ENCODE data around the gene KDM8.

The KDM8 gene

DNA sequence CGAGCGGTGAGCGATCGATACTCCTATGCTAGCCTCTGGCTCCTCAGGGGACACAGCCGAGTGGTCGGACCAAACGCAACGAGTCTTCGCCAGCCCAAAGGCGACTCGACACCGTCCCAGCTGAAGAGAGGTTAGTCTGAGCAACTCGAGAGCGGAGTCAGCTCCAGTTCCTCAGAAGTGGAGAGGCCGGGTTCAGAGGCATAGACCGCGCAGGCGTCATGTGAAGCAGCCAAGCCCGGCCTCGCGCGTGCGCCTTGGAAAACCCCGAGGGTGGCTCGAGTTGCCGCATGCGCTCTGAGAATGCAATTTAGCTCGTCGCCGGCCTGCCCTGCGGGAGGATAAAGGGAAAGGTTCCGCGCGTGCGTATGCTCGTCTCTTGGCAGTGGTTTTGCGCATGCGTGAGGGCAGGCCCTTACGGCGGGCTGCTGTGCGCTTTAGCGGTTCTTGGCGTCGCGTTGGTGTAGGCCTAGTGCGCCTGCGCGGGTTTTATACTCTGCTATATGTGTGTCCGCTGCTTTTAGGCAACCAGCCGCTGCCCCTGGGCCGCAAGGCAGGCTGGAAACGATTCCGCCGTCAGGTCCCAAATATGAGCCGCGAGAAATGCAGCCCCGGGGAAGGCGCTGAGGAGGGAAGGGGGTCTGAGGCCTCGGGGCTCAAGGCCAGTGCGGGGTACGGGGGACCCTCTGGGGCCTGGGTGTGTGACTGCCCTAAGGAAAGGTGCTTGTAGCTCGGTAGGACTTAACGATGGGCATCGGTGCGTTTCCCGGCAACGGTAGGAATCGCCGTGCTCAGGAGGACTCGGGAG lies at the start of gene KDM8:
KDM8 (plus strand) TSS at position 20 of the 805 bp plus-strand sequence. CDS start 6,598 bp downstream, outside the sequence.
- DNase-seq (ENCODE audit: insufficient read length, low spot score) (peak; percentile 87), FAIRE-seq (no peak)
- TF ChIP-seq, protein P1, sequence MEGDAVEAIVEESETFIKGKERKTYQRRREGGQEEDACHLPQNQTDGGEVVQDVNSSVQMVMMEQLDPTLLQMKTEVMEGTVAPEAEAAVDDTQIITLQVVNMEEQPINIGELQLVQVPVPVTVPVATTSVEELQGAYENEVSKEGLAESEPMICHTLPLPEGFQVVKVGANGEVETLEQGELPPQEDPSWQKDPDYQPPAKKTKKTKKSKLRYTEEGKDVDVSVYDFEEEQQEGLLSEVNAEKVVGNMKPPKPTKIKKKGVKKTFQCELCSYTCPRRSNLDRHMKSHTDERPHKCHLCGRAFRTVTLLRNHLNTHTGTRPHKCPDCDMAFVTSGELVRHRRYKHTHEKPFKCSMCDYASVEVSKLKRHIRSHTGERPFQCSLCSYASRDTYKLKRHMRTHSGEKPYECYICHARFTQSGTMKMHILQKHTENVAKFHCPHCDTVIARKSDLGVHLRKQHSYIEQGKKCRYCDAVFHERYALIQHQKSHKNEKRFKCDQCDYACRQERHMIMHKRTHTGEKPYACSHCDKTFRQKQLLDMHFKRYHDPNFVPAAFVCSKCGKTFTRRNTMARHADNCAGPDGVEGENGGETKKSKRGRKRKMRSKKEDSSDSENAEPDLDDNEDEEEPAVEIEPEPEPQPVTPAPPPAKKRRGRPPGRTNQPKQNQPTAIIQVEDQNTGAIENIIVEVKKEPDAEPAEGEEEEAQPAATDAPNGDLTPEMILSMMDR (IDR thresholded peaks at IDR 0.05; ENCODE audit: insufficient read depth, missing control alignments), result no peak

DNA sequence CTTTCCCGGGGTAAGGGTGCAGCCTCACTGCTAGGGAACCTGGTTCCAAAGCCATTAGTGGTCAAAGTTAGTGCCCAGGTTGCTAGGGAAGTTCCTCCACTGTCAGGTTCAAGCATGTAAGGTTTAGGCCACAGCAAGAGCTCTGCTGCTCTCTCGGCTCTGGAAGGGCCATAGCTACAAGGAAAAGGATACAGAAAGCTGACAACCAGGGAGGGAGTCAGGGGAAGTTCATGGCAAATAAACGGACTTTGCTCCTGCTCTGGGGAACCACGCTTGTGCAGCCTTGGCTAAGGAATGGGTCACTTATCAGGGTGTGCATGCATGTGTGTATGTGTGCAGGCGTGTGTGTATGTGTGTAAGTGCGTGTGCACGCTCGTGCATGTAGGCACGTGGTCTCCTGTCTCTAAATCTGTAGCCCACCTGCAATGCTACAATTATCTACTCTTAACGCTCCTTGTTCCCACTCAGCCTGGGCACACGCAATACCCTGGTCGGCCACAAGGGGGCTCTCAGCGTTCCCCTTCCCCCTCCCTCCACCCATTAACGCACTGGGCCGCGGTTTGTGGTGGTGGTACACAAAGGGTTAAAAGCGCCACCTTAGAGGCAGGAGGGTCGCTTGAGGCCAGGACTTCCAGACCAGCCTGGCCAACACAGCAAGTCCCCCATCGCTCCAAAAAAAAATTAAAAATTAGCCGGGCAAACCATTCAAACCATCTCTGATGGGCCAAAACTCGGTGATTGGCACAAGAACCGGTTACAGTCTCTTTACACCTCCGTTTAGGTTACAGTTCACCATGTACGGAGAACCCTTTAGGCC lies 48.4 kb upstream of the KDM8 start:
- TF ChIP-seq, protein P1 (IDR thresholded peaks at IDR 0.05; ENCODE audit: insufficient read depth, missing control alignments), result peak; percentile 71
- DNase-seq (ENCODE audit: insufficient read length, low spot score), result no peak
- FAIRE-seq, result no peak

DNA sequence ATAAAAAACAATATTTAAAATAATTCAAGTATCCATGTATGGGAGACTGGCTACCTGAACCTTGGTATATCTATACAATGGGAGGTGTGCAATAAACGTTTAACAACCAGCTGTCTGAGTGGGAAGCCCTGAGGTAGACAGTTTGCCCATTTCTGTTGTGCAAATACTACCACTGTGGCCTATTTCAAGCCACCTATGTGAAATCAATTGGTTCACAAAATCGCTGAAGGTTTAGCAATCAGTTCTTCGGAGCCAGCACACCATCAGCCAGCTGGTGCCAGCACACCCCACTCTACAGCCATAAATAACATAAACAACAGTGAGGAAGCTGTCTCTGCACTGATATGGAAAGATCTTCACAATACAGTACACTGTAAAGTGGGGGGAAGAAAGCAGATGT lies 46.7 kb upstream of the KDM8 start:
- no peak for FAIRE-seq
- DNase-seq (ENCODE audit: insufficient read length, low spot score), result no peak
- TF ChIP-seq, protein P1 (IDR thresholded peaks at IDR 0.05; ENCODE audit: insufficient read depth, missing control alignments), result no peak

DNA sequence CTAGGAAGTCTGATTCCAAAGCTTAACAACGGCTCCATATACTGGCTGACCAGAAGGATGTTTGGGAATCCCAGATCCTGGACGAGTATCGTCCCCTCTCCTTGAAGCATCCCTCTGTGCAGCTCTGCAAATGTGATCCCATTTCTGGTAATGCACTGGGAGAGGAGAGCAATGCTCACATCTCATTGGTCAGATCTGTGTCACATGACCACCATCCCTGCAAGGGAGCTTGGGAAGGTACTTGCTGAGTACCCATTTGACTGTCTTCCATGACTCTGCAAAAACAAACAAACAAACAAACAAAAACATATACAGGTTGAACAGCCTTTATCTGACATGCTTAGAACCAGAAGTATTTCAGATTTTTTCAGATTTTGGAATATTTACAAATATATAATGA lies 41.9 kb upstream of the KDM8 start:
- TF ChIP-seq, protein P1 (IDR thresholded peaks at IDR 0.05; ENCODE audit: insufficient read depth, missing control alignments), result no peak
- DNase-seq (ENCODE audit: insufficient read length, low spot score) (no peak), FAIRE-seq (no peak)

DNA sequence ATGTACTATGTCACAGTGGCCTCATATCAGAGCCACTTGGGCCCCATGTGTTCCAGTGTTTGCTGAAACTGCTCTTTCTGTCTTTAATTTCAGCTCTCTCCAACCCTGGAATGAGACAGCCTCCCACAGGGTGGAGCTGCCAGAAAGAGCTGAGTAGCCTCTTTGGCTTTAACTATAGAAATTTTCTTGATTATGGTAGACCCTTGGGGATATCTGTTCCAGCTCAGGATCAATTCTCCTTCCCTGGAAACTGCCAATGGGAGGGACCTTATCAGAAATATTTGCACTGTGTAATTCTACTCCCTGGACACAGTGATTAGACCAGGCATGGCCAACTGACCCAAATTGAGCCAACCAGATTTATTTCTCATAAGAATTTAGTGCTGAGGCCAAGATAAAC lies 39.0 kb upstream of the KDM8 start:
- TF ChIP-seq, protein P1 (IDR thresholded peaks at IDR 0.05; ENCODE audit: insufficient read depth, missing control alignments), result no peak
- FAIRE-seq (no peak), DNase-seq (ENCODE audit: insufficient read length, low spot score) (no peak)

DNA sequence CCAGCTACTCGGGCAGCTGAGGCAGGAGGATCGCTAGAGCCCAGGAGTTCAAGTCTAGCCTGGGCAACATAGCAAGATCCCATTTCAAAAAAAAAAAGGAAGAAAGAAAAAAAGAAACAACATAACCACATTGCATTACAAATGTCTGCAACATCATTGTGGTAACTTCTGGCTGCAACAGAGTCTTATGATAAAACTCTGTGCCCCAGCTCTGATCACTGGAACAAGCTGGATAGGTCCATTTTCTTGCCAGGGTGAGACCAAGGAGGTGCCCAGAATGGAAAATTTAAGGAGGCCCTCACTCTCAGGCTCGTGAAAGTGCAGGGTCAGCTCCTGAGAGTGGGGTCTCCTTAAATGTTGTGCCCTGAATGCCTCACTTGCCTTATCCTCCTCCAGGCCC lies 37.8 kb upstream of the KDM8 start:
- TF ChIP-seq, protein P1 (IDR thresholded peaks at IDR 0.05; ENCODE audit: insufficient read depth, missing control alignments), result no peak
- DNase-seq (ENCODE audit: insufficient read length, low spot score), result no peak
- no peak for FAIRE-seq
